Hepatic stellate cell (primary cell): ENCODE results near the gene ALG1.
"Not testable (repeated sequence)": the region's sequence is repeated elsewhere in the genome, so short reads cannot be mapped to it uniquely, and the experiment has no call there.

Experiments
- DNase-seq: peaks from one replicate; pipeline ENCODE4 v3.0.0; 2011; ENCODE audit warnings: low spot score

ALG1 gene

GRCh38 chr16:5045499-5046115 lies 26.0 kb upstream of the ALG1 start:
- DNase-seq = no peak

GRCh38 chr16:5046914-5047313 lies 24.7 kb upstream of the ALG1 start:
- no peak for DNase-seq

DNA sequence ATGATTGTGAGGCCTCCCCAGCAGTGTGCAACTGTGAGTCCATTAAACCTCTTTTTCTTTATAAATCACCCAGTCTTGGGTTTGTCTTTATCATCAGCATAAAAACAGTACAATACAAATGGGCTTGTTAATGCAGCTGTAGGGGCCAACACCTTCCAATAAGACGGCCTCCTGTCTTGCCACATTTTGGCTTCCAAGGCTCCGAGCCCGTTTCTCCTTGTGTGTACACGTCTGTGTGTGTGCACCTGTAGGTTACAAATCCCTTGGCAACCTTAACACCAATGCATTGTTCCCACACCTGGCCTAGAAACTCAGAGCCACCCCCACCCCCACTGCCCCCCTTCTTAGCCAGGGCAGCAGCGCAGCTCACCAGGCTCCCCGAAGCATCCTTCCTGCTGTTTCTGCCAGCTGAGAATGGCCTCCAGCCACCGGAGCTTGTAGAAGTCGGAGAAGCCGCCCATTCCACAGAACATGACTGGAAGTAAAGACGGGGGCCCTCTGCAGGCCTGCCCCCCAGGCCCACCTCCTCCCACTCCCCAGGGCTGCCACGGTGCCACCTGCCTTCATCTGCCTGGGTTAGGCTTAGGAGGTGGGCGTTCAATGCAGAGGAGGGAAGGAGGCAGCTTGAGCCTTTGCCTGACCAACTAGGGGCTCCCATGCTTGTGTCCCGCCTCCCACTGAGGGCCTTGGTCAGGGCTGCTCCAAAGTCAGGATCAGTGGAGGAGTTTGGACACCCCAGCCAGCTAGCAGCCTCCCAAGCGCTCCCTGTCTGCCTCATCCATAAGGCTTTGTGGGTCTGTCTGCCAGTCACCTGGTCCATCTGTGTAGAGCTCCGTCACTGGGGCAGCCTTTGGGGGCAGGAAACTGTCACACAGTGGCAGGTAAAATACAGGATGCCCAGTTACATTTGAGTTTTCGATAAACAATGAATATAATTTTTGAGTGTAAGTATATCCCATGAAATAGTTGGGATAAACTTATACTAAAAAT lies 16.5 kb upstream of the ALG1 start:
- no peak for DNase-seq

DNA sequence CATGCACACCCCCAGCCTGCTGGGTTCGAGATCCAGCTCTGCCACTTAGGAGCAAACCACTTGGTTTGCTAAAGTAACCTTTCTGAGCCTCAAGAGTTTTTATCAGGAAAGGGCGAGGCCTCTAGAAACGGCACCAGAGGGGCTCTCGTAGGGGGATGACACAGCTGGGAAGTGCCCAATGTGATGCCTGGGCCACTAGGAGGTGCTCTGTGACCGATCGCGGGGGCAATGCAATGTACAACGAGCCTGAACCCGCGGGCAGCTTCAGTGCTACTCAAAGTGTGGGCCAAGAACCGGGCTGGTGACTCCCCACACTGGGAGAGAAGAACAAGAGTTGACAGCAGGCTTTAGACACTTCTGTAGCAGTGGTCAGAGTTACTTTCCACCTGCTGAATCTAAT lies 15.3 kb upstream of the ALG1 start:
- no peak for DNase-seq

GRCh38 chr16:5058476-5058875 lies 13.2 kb upstream of the ALG1 start:
- no peak for DNase-seq

DNA sequence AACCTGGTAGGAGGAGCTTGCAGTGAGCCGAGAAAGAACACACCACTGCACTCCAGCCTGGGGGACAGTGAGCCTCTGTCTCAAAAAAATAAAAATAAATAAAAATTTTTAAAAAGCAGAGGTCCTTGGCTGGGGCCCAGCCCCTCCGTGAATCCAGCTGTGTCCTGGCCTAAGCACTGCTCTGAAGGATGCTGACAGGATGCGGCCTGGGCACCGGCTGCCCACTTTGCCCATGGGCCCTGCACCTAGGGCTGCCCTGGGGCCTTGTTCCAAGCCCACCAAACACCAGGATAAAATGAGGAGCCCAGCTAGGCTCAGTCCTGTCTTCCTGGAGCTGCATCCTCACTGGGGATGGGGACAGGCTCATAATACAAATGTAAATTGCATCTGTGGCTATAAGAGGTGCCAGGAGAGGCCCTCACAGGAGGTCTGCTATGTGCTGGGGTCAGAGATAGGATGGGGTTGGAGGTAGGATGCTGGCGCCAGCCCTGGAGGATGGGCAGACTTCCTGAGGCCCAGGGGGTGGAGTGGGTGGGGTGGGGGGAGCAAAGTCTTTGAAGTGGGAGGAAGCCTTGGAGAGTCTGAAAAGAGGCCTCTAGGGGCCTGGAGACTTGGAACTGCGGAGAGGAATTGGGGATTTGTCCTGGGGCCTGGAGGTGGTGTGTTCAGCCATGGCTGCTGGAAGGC lies 12.1 kb upstream of the ALG1 start:
- no peak for DNase-seq

- DNase-seq = no peak
Measured at GRCh38 chr16:5060073-5060641, 11.5 kb upstream of the ALG1 start.

DNA sequence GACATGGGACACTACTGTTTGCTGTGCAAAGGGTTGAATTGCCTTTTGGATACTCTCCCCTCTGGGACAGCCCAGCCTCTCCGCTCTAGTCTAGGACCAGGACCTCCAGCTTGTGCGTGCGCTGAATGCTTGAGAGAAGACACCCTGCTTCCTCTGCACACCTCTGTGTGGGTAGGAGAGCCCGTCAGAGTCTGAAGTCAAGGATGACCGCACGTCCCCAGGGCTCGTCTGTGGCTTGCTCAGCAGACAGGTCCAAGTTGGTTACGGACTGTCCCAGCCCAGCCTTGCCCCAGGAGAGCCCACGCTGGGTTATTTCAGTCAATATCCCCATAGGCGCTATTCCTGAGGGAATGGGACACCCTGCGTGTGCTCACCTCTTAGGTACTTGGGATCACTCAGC lies 9.6 kb upstream of the ALG1 start:
- DNase-seq = no peak

DNA sequence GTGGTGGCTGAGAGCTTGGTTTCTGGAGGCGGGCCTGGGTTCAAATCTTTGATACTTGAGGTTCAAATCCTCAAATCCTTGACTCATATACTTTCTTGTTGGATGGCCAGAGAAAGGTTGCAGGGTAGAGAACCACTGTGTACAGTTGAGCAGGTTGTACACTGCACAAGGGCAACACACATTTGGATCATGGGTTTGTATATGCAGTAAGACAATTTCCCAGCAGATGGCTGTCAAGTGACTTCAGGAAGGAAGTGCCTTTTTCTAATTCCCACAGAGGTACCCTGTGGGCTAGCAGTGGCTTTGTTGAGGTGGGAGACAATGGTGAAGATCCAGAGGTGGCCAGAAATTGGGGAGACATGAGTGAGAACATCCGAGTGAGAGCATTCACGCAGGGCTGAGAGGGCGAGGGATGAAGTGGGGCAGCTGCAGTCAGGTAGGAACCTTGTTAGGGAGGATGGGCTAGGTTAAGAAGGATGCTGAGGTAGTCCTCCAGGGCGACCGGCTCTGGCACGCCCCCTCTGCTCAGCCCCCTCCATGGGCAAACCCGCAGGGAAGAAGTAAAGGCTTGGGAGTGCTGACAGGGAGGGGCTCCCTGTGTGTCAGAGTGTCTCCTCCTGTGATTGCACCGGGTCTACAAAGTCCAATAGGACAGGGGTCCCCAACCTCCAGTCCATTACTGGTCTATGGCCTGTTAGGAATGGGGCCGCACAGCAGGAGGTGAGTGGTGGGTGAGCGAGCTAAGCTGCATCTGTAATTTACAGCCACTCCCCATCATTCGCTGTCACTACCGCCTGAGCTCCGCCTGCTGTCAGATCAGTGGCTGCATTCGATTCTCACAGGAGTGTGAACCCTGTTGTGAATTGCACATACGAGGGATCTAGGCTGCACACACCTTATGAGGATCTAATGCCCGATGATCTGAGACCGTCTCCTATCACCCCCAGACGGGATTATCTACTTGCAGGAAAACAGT lies 8.6 kb upstream of the ALG1 start:
- DNase-seq = no peak

DNA sequence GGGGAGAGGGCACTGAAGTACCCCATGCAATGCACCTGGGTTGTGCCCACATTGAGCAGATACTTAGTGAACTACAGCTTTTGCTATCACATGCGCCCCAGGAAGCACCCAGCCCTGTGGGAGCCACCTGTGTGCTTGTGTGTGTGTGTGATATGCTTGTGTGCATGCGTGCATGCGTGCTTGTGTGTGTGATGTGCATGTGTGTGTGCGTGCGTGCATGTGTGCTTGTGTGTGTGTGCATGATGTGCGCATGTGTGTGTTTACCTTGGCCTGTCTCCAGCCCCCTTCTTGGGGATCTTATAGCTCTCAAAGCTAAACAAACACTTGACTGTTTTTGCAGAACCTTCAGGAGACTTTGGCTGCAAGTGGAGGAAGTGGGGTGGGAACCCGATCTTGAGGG lies 6.7 kb upstream of the ALG1 start:
- no peak for DNase-seq

DNA sequence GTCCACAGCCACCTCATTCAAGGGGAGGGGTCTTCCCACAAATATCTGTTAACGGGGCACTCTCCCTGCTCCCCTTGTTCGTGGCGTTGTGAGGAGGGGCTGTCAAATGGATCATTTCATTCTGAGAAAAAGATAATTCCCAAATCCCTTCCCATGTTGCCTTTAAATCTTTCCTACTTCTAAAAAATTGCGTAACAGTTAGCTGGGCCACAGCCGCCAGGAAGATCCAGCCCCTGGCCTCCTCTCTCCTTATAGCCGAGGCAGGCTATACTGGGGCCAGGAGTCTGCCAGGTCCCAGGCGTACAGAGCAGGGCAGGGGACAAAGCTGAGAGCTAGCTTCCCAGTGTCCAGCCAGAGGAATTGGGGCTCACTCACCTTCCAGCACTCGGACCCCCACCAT lies 6.3 kb upstream of the ALG1 start:
- no peak for DNase-seq

DNA sequence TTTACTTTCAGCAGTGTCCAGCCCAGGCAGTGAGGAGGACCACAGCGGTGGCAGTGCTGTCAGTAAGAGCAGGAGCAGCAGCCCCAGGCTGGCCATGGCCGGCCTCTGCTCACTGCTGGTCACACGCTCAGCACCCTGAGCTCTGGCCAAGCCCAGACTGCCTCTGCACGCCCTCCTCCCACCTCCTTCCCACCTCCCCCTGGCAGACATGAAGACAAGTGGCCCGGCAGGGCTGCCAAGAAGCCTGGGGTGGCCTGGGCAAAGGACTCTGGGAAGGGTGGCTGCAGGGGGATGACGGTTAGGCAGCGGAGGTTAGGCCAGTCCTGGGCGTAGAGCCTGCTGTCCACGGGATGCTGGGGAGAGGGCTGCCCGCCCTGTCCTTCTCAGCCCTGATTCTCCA lies 5.8 kb upstream of the ALG1 start, which contains the start of gene C16orf89:
Gene C16orf89 (minus strand): TSS at position 144 of the 400 bp plus-strand sequence. CDS start 48 bp downstream, at position 96.
- no peak for DNase-seq

- DNase-seq = no peak
Measured at GRCh38 chr16:5066511-5066910, 5.1 kb upstream of the ALG1 start.

- no peak for DNase-seq
Measured at GRCh38 chr16:5069048-5069447, 2.6 kb upstream of the ALG1 start.

DNA sequence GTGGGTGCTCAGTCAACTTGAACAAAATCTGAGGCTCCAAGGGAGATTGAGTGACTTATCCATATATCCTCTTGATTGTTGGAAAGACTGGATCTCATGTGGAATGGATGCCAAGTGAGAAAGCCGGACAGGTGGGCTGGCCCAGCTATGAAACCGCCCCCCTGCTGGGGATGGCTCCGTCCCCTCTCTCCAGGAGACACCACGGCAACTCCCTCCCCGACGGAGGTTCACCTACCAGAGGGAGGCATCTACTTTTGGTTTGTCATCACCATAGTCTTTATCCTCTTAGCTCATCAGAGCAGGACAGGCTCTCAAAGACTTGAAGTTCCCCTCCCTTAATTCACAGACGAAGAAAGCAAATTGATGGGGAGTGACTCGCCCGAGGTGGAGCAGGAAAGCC lies 1.8 kb upstream of the ALG1 start:
- DNase-seq = no peak

GRCh38 chr16:5070431-5071186 lies 1.0 kb upstream of the ALG1 start:
- DNase-seq = no peak

DNA sequence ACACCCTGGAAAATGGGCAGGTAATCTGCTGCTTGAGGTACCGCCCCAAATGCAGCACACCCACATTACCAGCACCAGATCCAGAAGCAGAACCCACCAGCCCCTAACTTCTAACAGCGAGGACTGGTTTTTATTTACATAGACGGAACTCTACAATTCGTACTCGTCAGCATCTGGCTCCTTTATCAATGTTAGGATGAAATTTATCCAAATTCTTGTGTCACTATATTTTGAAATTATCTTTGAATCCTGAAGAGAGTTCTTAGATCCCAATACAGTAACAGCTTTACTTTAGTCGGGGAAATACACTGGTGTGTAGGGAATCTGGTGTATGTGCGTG lies 332 bp upstream of the ALG1 start:
- DNase-seq = no peak

- no peak for DNase-seq
Measured at GRCh38 chr16:5072334-5073278, 963 bp downstream of the ALG1 start.

GRCh38 chr16:5073279-5073629 lies 1.6 kb downstream of the ALG1 start:
- no peak for DNase-seq

- not testable (repeated sequence) for DNase-seq
Measured at GRCh38 chr16:5073771-5074170, 2.1 kb downstream of the ALG1 start.
